NT2/D1 (cell line): ENCODE measurements around the gene PDCD1.

Experiments
- DNase-seq: peaks from one replicate; pipeline ENCODE4 v3.0.0-alpha.2; 2011; ENCODE audit warnings: low read depth, low spot score
- H3K27me3 ChIP-seq: 2 replicates; pipeline ENCODE4 v1.6.0; 2011; ENCODE audit warnings: mild to moderate bottlenecking; ENCODE audit not compliant: insufficient read length, insufficient read depth
- H3K36me3 ChIP-seq: 2 replicates; pipeline ENCODE4 v1.6.1; 2011; ENCODE audit warnings: mild to moderate bottlenecking, low read length, mixed read lengths; ENCODE audit not compliant: insufficient read depth, insufficient read length
- H3K4me1 ChIP-seq: 2 replicates; pipeline ENCODE4 v1.5.1; 2011; ENCODE audit not compliant: insufficient read depth, insufficient read length
- H3K4me3 ChIP-seq: 2 replicates; pipeline ENCODE4 v1.5.1; 2011; ENCODE audit warnings: low read depth; ENCODE audit not compliant: insufficient read length
- H3K9ac ChIP-seq: 2 replicates; pipeline ENCODE4 v1.6.0; 2011; ENCODE audit warnings: low read depth; ENCODE audit not compliant: insufficient read length
- H3K9me3 ChIP-seq: 2 replicates; pipeline ENCODE4 v1.5.1; 2011; ENCODE audit warnings: mild to moderate bottlenecking, low read length; ENCODE audit not compliant: insufficient read depth
- SUZ12 ChIP-seq: IDR thresholded peaks from 2 replicates; pipeline ENCODE4 v1.6.1; 2011; ENCODE audit not compliant: insufficient read length, insufficient read depth; ENCODE audit errors: extremely low read depth
- YY1 ChIP-seq: IDR thresholded peaks from 2 replicates; pipeline ENCODE4 v1.6.1; 2011; ENCODE audit not compliant: insufficient read length, insufficient read depth
- ZNF274 ChIP-seq: IDR thresholded peaks from 2 replicates; pipeline ENCODE4 v1.6.1; 2011; ENCODE audit warnings: mild to moderate bottlenecking, low read depth, low read length

PDCD1 gene

GRCh38 chr2:241855245-241855887 is 3.3 kb downstream of the PDCD1 start:
- H3K9ac ChIP-seq = no peak overlapping the region
- H3K4me1 ChIP-seq = peaks cover 23% of the 10 kb centered on the region
- DNase-seq = no peak
- H3K36me3 ChIP-seq = no peaks in the 10 kb centered on the region
- no peaks in the 10 kb centered on the region for H3K27me3 ChIP-seq
- H3K9me3 ChIP-seq = no peaks in the 10 kb centered on the region
- H3K4me3 ChIP-seq = no peak overlapping the region
- TF ChIP-seq YY1 (no peak), SUZ12 (no peak), ZNF274 (no peak)

DNA sequence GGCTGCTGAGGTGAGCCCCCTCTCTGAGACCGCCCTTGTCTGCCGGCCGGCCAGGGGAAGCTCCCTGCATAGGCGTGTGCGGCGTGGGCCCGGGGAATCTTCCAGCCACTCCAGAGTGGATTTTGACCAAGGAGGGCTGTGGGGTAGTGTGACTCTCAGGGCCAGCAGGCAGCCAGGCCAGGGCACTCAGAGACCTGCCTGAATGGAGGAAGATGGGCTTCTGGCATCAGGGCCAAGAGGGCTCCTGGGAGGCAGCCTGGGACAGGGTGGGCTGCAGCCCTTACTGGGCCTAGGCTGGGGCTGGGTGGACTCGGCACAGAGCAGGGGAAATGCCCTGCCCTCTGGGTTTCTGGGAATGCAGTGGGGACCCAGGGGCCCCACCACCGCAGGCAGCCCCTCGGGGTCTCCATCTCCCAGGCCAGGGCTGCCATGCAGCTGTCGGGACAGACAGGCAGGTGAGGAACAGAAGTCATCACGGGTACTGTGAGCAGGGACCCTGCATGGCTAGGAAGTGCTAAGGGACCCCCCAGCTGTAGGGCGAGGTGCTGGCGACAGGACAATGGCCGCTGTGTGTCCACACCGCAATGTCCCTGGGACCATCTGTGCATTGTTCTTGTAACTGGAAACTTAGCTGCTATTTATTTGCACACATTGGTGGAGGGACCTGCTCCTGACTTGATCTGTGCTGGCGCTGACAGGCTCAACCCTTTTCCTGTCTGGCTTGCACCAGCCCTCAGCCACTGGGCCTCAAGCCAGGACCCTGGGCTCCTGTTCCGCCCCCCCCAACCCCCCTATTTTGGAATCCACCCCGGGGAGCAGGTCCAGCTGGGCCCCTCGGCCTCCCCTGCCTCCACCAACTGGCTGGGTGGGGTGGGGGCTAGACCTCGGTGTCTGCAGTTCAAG is 4.1 kb downstream of the PDCD1 start:
- H3K4me1 ChIP-seq = peaks cover 20% of the 10 kb centered on the region
- no peak for DNase-seq
- H3K9ac ChIP-seq = no peak overlapping the region
- H3K9me3 ChIP-seq = no peaks in the 10 kb centered on the region
- no peaks in the 10 kb centered on the region for H3K36me3 ChIP-seq
- no peak overlapping the region for H3K4me3 ChIP-seq
- TF ChIP-seq YY1 (no peak), SUZ12 (no peak), ZNF274 (no peak)
- no peaks in the 10 kb centered on the region for H3K27me3 ChIP-seq

DNA sequence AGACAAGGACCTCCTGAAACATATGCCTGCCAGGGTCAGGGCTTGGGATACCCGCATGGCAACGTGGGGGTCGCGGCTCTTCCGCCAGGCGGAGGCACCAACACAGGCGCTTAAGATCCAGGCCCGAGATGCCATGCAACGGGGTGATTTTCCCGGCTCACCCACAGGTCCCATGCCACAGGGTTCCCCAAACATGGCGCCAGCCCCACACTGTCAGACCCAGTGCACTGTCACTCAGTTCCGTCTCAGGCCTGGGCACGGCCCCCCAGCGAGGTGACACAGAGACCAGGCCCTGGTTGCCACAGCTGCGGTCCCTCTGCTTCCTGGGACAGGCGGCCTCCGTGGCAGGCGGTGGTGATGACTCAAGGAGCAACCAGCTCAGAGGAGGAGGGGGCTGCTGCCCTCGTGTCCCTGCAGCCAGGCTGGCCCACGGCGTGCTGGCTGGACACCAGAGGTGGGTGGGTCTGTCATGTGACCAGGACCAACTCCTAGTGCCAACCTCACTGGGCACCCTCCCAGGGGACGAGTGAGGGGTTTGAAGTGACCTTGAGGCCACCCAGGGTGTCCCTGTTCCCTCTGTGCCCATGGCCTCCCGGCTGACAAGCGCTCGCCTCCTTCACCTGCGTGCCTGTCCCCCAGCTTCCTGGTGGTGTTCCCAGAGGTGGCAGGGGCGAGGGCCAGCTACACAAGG is 4.9 kb downstream of the PDCD1 start:
- H3K9me3 ChIP-seq = no peaks in the 10 kb centered on the region
- no peak for TF ChIP-seq ZNF274
- TF ChIP-seq SUZ12 = no peak
- no peak for TF ChIP-seq YY1
- H3K4me1 ChIP-seq = peaks cover 15% of the 10 kb centered on the region
- no peak overlapping the region for H3K4me3 ChIP-seq
- no peak for DNase-seq
- no peak overlapping the region for H3K9ac ChIP-seq
- no peaks in the 10 kb centered on the region for H3K27me3 ChIP-seq
- no peaks in the 10 kb centered on the region for H3K36me3 ChIP-seq

DNA sequence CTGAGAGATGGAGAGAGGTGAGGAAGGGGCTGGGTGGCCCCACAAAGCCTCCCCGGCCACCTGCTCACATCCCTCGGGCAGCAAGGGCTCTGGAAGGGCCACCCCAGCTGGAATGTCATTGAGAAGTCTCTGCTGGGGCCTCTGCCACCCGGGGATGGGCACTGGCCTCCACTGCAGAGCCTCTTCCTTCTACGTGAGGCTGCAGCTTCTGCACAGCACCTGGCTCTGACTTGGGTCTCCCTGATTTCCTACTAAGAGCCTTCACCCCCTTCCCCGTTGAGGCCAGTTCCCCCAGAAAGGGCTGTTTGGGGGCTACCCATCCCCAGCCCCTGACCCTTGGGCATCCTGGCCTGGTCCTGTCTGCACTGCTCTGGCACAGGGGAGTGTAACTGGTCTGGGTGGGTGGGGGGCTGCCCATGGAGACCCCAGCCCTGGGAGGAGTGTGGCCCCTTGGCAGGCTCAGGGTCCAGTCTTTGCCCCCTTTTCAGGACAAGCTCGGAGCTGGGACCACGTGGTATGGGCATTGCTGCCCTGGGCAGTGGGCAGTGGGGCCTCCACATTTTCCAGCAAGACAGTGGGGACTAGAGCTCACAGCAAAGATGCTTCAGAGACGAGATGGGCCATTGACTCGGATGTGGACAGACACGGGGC is 5.6 kb downstream of the PDCD1 start:
- peaks cover 15% of the 10 kb centered on the region for H3K4me1 ChIP-seq
- no peaks in the 10 kb centered on the region for H3K36me3 ChIP-seq
- no peaks in the 10 kb centered on the region for H3K27me3 ChIP-seq
- DNase-seq = no peak
- TF ChIP-seq YY1 (no peak), ZNF274 (no peak), SUZ12 (no peak)
- H3K9me3 ChIP-seq = no peaks in the 10 kb centered on the region
- H3K4me3 ChIP-seq = no peak overlapping the region
- H3K9ac ChIP-seq = no peak overlapping the region

- TF ChIP-seq SUZ12 (no peak), ZNF274 (no peak), YY1 (no peak)
- no peaks in the 10 kb centered on the region for H3K27me3 ChIP-seq
- DNase-seq = no peak
- H3K4me3 ChIP-seq = no peak overlapping the region
- no peaks in the 10 kb centered on the region for H3K36me3 ChIP-seq
- H3K9me3 ChIP-seq = no peaks in the 10 kb centered on the region
- peaks cover 15% of the 10 kb centered on the region for H3K4me1 ChIP-seq
- H3K9ac ChIP-seq = no peak overlapping the region
Observed at GRCh38 chr2:241852116-241852980, 6.3 kb downstream of the PDCD1 start.

DNA sequence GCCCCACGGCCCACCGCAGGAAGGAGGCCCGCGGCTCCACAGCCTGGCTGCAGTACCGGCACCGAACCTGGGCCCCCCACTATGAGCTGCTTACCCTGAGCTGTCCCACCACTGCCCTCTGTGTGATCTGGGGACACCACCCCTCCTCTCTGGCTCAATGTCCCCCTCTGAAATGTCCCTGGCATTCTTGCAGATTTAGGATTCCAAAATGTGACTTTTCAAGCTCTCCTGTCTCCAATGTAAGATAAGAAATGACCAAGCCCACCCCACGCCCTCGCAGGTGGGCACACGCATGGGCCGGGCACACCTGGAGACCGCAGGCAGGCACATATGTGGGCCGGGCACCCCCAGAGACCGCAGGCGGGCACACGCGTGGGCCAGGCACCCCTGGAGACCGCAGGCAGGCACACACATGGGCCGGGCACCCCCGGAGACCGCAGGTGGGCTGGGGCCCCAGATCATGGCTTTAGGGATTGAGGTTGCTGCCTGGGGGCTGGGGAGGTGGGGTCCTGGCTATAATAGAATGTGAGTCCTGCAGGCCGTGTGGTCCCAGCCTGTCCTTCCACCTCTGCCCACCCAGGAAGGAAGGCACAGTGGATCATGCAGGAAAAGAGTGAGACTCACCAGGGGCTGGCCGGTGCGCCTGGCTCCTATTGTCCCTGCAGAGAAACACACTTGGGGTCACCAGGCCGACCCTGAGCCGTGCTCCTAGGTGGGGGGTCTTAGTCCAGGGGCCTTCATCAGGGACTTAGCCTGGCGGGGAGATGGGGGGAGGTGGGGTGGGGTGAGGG is 7.2 kb downstream of the PDCD1 start:
- Histone ChIP-seq H3K27me3 (no peaks in the 10 kb centered on the region), H3K9me3 (no peaks in the 10 kb centered on the region), H3K36me3 (no peaks in the 10 kb centered on the region), H3K4me3 (no peak overlapping the region), H3K4me1 (peaks cover 13% of the 10 kb centered on the region), H3K9ac (no peak overlapping the region)
- no peak for DNase-seq
- no peak for TF ChIP-seq ZNF274
- TF ChIP-seq YY1 = no peak
- no peak for TF ChIP-seq SUZ12
